GM19099 (cell line): ENCODE measurements around the gene PSMB4.

Experiments
- POLR2A ChIP-seq: IDR thresholded peaks from 3 replicates; pipeline ENCODE4 v1.6.1; 2011; ENCODE audit warnings: low read depth; ENCODE audit not compliant: insufficient read length; ENCODE audit errors: extremely low read depth

The PSMB4 gene

DNA sequence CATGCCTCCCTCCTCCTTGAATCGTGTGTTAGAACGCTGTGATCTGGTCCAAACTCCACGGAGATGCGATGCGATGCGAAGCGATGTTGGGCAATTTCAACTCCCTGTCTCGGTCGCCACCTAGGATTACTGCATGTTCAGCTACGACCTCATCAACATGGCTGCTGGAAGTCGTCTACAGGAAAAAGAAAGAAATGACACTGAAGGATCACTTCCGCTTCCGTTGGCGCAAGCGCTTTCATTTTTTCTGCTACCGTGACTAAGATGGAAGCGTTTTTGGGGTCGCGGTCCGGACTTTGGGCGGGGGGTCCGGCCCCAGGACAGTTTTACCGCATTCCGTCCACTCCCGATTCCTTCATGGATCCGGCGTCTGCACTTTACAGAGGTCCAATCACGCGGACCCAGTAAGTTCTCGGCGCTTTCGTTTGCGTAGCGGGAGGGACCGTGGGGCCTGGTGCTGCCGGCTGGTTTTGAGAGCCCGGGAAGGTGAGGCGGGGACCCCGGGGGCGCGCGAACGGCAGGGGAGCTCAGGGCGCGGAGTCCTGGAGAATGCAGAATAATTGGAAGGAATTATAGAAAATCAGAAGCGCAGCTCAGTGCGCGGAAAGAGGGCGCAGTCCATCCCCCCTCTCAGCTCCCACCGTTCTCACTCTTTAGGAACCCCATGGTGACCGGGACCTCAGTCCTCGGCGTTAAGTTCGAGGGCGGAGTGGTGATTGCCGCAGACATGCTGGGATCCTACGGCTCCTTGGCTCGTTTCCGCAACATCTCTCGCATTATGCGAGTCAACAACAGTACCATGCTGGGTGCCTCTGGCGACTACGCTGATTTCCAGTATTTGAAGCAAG lies at the start of gene PSMB4:
PSMB4 (plus strand) TSS at position 250 of the 848 bp plus-strand sequence; CDS start at position 265, 15 bp downstream.
- TF ChIP-seq POLR2A, result peak; percentile 77

DNA sequence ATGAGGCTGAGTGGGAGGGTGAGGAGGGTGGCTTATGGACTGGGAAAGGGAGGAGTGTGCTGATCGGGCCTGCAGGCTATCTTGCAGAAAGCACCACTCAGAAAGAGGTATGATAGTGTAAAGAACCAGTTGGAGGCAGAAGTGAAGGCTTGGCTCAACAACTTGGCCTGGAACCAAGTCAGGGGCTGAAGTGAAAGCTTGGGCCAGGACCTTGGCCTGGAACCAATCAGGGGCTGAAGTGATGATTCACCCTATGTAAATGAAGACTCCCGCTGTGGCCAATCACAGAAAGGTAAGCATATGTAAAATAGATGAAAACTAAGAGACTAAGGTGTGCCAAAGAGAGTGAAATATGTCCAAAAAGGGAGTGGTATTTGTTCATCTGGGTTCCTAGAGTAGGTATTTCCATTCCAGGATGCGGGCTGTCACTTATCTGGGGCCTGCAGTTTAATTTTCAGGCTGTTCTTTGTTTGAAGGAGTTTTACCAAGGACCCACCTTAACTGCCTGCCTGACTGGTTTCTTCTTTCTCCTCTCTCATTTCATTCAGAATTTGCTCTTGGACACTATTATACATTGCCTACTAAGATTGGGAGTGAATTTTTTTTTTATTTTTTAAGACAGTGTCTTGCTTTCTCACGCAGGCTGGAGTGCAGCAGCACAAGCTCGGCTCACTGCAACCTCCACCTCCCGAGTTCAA lies 47.2 kb upstream of the PSMB4 start:
- no peak for TF ChIP-seq POLR2A

DNA sequence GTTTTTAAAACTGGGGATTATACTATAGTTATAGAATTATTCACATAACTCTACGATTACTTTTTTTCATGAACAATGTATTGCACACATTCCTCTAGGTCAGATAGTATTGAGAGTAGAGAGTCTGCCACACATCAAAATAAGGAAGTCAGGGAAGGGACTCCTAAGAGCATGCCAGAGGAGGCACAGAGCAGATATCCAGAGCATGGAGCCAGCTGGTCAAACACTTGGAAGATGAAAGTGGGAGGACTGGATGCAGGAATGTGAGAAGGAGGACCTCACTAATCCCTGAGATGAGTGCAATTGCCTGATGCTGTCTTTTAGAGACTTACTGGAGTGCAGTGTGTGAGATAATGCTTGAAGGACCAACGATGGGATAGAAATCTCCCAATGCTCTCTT lies 42.7 kb upstream of the PSMB4 start:
- TF ChIP-seq POLR2A, result no peak

DNA sequence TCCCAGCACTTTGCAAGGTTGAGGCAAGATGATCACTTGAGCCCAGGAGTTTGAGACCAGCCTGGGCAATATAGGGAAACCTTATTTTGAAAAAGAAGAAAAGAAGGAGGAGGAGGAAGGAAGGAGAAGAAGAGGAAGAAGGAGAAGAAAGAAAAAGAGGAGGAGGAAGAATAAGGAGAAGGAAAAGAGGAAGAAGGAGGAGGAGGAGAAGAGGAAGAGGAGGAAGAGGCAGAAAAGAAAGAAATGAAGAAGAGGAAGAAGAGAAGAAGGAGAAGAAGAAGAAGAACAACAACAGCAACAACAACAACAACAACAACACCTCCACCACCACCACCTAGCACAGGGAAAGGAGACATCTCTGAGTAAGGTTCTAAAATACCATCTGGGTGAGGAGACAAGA lies 37.5 kb upstream of the PSMB4 start:
- TF ChIP-seq POLR2A, result no peak

DNA sequence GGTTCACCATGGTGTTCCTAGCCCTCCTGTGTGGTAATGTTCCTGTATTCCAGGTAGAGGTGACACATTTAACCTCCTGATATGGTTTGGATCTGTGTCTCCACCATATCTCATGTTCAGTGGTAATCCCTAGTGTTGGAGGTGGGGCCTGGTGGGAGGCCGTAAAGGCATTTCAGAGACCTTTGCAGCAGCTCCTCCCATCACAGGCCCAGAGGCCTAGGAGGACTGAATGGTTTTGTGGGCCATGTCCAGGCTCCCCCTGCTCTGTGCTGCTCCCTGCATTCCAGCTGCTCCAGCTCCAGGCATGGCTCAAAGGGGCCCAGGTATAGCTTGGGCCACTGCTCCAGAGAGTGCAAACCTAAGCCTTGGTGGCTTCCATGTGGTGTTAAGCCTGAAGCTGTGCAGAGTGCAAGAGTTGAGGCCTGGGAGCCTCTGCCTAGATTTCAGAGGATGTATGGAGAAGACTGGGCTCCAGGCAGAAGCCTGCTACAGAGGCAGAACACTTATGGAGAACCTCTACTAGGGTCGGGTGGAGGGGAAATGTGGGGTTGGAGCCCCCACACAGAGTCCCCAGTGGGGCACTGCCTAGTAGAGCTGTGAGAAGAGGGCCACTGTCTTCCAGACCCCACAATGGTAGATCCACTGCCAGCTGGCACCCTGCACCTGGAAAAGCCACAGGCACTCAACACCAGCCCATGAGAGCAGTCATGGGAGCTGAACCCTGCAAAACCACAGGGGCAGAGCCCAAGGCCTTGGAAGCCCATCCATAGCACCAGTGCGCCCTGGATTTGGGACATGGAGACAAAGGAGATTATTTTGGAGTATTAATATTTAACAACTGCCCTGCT lies 36.8 kb upstream of the PSMB4 start:
- TF ChIP-seq POLR2A, result no peak

DNA sequence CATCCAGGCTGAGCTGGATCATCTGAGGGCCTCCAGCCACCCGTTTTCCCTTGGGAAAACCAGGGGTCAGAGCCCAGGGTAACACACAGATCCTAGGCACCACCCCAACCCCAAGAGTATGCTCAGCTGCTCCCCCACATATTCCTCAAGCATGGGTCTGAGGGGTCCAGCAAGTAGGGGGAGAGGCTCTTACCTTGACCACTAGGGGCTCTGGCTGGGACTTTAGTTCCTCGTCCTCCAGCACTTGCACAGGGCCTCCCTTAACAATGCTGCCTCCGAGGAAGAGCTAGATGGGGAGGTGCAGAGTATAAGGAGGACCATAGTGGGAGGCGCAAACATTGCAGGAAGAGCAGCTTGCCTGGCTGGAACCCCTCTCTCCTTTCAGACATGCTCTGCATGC lies 34.4 kb upstream of the PSMB4 start:
- no peak for TF ChIP-seq POLR2A

DNA sequence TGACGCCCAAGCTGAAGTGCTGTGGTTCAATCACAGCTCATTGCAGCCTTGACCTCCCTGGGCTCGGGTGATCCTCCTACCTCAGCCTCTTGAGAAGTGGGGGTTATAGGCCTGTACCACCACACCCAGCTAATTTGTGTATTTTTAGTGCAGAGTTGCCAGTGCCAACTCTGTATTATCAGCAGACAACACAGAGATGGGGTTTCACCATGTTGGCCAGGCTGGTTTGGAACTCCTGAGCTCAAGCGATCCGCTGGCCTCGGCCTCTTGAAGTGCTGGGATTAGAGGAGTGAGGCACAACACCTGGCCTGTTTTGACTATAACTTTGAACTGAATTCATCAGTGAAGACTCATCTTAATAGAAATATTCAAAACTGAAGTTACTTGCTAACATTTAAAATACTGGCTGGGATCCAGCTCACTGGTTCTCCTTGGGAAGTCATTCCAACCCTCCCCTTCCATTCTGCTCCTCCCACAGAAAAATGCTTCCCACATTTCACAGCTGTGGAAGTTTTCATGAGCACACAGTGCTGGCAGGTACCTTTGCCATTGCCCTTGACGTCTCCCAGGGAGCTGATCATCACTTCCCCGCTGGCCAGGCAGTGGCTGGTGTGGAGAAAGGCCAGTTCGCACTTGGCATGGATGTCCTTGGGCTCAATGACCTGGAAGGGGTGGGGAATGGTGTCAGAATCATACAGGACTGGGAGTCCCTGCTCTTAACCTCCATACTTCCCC lies 31.5 kb upstream of the PSMB4 start:
- TF ChIP-seq POLR2A, result no peak

DNA sequence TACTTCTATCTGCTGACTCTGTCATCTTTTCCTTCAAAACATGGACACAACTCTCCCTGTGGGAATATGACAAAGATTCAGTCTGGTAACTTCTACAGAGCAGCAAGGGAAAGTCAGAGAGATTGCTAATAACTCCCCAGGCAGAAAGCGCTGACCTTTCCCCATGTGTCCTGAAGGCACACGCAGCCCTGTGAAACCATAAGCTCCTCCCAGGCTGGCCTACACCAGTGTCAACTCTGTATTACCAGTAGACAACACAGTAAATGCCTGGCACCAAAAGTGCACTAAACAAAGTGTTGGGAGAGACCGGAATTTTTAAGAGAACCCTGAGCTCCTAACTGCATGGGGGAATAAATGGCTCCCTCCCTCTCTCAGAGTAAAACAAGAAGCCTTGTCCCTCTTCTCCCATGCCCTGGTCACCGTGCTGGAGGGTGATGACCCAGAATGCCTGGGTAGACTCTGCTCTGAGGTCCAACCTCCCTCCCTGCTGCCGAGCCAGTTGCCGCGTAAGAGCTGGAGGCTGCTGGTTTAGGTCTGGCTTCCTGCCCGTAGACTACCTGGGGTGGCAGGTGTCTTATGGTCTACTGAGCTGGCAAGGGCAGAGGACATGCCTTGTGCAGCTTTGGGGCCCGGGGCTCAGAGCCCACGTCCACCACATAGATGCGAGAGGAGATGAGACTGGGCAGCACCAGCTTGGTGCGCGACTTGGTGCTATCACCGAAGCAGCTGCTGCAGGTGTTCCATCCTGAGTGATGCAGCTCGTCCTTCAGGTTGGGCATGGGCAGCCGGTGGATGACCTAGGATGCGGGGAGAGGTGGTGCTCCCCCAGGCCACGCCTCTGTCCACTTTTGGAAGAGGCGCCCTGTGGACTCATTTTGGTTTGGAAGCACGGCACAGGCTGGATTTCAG lies 30.7 kb upstream of the PSMB4 start:
- TF ChIP-seq POLR2A, result no peak

DNA sequence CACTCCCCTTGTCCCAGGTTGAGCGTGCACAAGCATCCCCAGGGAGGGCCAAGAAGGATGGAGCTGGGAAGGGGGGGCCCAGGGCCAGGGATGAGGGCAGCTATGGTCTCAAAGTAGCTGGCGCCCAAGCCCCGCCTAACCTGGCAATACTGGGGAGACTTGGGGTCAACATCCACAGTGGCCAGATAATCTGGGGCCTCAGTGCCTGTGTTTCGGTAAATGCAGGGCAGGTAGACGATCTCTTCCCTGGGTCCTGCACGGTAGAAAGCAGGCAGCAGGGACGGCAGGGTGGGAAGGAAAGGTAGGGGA lies 30.1 kb upstream of the PSMB4 start:
- no peak for TF ChIP-seq POLR2A

DNA sequence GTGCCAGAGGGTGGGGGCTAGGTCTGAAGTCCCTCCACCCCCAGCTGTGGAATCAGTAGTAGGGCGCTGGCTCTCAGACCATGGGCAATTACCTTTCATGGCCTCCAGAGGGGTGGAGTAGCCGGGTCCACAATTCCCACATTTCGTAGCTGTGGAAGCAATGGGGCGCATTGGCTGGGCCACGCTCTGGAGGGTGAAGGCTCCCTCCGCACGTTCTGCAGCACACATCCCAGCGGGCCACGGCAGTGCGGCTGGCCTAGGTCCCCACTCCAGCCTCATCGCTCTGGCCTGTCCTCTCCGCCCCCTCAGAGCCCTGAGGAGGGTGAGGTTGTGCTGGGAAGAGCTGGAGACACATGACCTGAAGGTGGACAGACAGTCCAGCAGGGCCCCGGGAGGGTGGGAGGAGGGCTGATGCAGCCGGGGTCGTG lies 29.7 kb upstream of the PSMB4 start:
- no peak for TF ChIP-seq POLR2A

DNA sequence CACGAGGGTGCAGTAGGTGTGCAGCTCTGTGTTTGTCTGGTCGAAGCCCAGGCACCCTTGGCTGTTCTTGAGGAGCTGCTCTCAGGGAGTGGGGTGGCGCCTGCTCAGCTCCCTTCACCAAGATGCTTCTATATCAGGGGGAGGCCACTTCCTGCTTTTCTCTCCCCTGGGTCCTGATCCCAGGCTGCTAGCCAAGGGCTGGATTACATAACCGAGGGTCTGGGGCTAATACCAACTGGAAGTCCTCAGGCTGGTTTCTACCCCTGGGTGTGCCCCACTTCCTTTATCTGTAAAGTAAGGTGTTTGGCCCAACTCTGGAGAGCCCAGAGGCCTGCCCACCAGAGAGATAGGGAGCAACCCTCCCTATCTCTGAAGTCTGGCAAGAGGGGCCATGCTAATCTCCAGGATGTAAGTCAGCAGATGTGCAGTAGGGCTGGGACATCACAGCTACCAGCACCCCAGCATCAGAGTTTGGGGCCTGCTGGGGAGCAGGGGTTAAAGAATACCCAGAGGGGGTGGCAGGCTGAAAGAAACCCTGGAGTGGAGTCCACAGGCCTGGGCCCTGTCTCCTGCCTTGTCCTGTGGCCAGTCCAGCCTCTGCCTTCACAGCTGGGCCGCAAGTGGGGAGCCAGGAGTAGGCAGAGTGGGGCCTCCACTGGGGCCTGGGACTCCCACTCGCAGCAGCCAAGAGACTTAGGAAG lies 29.0 kb upstream of the PSMB4 start:
- TF ChIP-seq POLR2A, result no peak

DNA sequence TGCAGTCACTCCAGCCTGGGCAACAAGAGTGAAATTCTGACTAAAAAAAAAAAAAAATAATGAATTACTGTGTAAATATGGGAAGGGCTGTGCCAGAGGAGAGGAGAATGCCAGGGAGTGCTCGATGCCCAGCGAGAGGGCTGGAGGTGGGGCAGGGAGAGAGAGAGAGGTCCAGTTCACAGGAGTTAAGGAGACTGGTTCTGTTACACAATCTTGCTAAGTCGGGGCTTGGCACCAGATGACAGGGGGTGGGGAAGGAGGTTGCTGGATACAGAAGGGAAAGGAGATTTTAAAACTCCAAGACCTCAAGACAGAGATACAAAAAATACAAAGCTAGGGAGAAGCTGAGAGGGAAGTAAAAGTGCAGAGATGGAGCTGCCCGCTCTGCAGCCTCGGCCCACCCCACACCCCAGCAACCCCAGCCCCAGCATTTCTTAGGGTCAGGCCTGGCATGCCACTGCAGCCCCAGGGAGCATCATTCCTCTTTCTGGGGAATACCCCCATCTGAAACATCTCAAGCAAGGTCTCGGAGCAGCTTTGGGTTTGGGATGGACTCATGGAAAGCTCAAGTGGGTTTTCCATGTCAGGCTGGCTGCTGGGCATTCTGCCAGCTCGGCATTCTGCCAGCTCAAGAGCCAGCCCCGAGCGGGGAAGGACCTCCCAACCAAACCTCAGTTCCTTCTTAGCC lies 27.9 kb upstream of the PSMB4 start:
- TF ChIP-seq POLR2A, result no peak
